ENCODE measurements around the gene HHAT. TPM values are rescaled to one million over a fixed set of nuclear protein-coding genes. Genes with fewer than 3 reads are reported as not detected.

The HHAT gene
- total and polyA plus RNA-seq, 4 donors = 1.2 to 11.3 (median 3.8) TPM

DNA sequence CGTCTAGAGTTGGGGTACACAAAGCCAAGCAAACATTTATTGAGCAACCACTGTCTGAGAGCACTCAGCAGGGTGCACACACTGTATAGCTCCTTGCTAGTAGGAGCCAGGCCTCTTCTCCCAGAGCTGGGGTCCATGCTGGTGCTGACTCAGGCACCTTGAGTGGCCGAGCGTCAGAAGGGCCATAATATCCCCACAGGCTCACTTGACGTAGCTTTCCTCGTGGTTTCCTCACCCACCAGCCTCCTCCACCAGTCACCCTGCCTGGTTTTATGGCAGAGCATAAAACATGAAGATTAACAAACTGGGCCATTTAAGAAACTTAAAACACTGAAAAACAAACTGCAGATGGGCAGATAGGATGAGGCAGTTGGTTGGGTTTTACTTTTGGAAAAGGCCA, 361.5 kb downstream of the HHAT start:
- TF ChIP-seq, protein P1, sequence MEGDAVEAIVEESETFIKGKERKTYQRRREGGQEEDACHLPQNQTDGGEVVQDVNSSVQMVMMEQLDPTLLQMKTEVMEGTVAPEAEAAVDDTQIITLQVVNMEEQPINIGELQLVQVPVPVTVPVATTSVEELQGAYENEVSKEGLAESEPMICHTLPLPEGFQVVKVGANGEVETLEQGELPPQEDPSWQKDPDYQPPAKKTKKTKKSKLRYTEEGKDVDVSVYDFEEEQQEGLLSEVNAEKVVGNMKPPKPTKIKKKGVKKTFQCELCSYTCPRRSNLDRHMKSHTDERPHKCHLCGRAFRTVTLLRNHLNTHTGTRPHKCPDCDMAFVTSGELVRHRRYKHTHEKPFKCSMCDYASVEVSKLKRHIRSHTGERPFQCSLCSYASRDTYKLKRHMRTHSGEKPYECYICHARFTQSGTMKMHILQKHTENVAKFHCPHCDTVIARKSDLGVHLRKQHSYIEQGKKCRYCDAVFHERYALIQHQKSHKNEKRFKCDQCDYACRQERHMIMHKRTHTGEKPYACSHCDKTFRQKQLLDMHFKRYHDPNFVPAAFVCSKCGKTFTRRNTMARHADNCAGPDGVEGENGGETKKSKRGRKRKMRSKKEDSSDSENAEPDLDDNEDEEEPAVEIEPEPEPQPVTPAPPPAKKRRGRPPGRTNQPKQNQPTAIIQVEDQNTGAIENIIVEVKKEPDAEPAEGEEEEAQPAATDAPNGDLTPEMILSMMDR (IDR thresholded peaks at IDR 0.05; ENCODE audit: control extremely low read depth, extremely low read depth) = no peak
- 90 to 93% methylated on average over 5 of the region's 5 CpGs for WGBS, 2 donors
- Histone ChIP-seq H3K9me3 (ENCODE audit: control insufficient read depth in 4 of 4, insufficient read depth in 3 of 4, low read length in 3 of 4) (no peaks in the 10 kb centered on the region), H3K9ac (ENCODE audit: insufficient read depth in 1 of 2, low read length in 2 of 2) (no peak overlapping the region), H3K4me1 (ENCODE audit: control insufficient read depth in 5 of 5, insufficient read depth in 5 of 5, low read length in 5 of 5) (no peaks in the 10 kb centered on the region), H3K36me3 (ENCODE audit: control insufficient read depth in 4 of 4, insufficient read depth in 4 of 4, low read length in 4 of 4) (no peaks in the 10 kb centered on the region), H3K27ac (ENCODE audit: low read depth in 1 of 2, low read length in 1 of 2) (no peak overlapping the region), H3K4me3 (no peak overlapping the region), H3K27me3 (ENCODE audit: control insufficient read depth in 3 of 3, insufficient read depth in 3 of 3, low read length in 2 of 3) (no peaks in the 10 kb centered on the region)
- ATAC-seq (ENCODE audit: insufficient read depth, low FRiP score) = no peak
- DNase-seq = no peak

DNA sequence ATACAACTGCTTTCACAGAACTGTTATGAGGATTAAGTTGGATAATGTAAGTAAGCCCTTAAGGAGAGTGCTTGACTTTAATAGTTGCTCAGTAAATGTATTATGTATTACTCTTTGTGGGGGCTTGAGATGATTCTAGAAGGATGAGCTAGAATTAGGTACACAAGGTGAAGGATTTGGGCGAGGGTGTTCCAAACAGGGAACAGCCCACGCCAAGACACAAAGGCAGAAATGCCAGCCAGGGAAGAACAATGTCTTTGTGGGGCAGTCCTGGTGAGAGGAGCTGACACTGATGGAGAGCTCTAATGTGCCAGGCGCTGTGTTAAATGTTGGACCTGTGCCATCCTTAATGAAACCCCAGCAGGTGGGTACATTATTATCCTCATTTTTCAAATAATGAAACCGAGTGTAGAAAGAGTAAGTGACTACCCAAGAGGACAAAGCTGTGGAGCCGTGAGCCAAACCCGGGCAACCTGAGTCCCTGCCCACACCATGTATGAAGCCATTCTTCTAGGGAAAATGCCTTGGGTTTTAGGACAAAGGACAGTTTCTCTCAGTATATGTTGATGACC, 362.4 kb downstream of the HHAT start:
- peaks cover 0 to 7% (median 0%) of the 10 kb centered on the region in 5 donors for H3K4me1 ChIP-seq (ENCODE audit: control insufficient read depth in 5 of 5, insufficient read depth in 5 of 5, low read length in 5 of 5)
- no peaks in the 10 kb centered on the region for H3K36me3 ChIP-seq (ENCODE audit: control insufficient read depth in 4 of 4, insufficient read depth in 4 of 4, low read length in 4 of 4)
- no peak overlapping the region for H3K9ac ChIP-seq (ENCODE audit: insufficient read depth in 1 of 2, low read length in 2 of 2)
- H3K27me3 ChIP-seq (ENCODE audit: control insufficient read depth in 3 of 3, insufficient read depth in 3 of 3, low read length in 2 of 3) = no peaks in the 10 kb centered on the region
- H3K4me3 ChIP-seq = no peak overlapping the region
- WGBS, 2 donors = 89 to 94% methylated on average over 6 of the region's 6 CpGs
- TF ChIP-seq, protein P1 (IDR thresholded peaks at IDR 0.05; ENCODE audit: control extremely low read depth, extremely low read depth) = no peak
- no peak for ATAC-seq (ENCODE audit: insufficient read depth, low FRiP score)
- H3K9me3 ChIP-seq (ENCODE audit: control insufficient read depth in 4 of 4, insufficient read depth in 3 of 4, low read length in 3 of 4) = no peaks in the 10 kb centered on the region
- no peak overlapping the region for H3K27ac ChIP-seq (ENCODE audit: low read depth in 1 of 2, low read length in 1 of 2)
- no peak for DNase-seq

DNA sequence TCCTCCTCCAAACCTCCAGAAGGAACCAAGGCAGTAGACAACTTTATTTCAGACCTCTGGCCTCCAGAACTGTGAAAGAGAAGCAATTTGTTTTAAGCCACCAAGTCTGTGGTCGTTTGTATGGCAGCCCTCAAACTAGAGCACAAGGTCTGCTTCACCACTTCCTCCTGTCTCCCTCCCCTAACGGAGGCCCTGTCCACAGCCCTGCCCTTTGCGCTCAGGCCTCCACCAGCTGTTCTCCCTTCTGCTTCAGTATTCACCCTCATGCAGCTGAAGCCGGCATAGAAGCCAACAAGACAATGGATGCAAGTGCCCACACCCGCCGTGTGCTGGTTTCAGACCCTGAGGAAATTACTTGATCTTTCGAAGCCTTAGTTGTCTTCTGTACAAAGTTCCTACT, 364.1 kb downstream of the HHAT start:
- DNase-seq (no peak), ATAC-seq (ENCODE audit: insufficient read depth, low FRiP score) (no peak)
- TF ChIP-seq, protein P1 (IDR thresholded peaks at IDR 0.05; ENCODE audit: control extremely low read depth, extremely low read depth) = no peak
- no peaks in the 10 kb centered on the region for H3K36me3 ChIP-seq (ENCODE audit: control insufficient read depth in 4 of 4, insufficient read depth in 4 of 4, low read length in 4 of 4)
- no peaks in the 10 kb centered on the region for H3K9me3 ChIP-seq (ENCODE audit: control insufficient read depth in 4 of 4, insufficient read depth in 3 of 4, low read length in 3 of 4)
- WGBS, 2 donors = 19 to 39% methylated on average over 7 of the region's 7 CpGs
- no peaks in the 10 kb centered on the region for H3K27me3 ChIP-seq (ENCODE audit: control insufficient read depth in 3 of 3, insufficient read depth in 3 of 3, low read length in 2 of 3)
- peaks cover 0 to 7% (median 0%) of the 10 kb centered on the region in 5 donors for H3K4me1 ChIP-seq (ENCODE audit: control insufficient read depth in 5 of 5, insufficient read depth in 5 of 5, low read length in 5 of 5)
- no peak overlapping the region for H3K4me3 ChIP-seq
- H3K9ac ChIP-seq (ENCODE audit: insufficient read depth in 1 of 2, low read length in 2 of 2) = no peak overlapping the region
- H3K27ac ChIP-seq (ENCODE audit: low read depth in 1 of 2, low read length in 1 of 2) = no peak overlapping the region

DNA sequence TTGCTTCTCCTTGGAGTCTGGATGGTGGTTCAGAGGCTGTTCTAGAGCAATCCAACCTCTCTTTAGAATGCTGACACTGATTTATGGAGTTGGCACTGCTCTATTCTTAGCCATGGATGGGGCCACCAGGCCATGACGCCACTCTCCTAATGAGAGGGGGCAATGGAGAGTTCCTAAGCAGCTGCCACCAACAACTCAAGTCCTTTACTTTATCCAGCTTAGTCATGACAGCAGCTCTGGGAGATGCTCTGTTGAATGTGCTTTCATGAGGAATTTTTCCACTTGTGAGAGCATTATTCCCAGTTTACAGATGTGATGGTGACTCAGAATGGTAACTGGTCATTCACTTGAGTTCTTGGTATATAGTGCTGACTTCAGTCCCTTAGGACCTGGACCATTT, 366.3 kb downstream of the HHAT start:
- Histone ChIP-seq H3K36me3 (ENCODE audit: control insufficient read depth in 4 of 4, insufficient read depth in 4 of 4, low read length in 4 of 4) (no peaks in the 10 kb centered on the region), H3K27me3 (ENCODE audit: control insufficient read depth in 3 of 3, insufficient read depth in 3 of 3, low read length in 2 of 3) (no peaks in the 10 kb centered on the region), H3K27ac (ENCODE audit: low read depth in 1 of 2, low read length in 1 of 2) (no peak overlapping the region), H3K9me3 (ENCODE audit: control insufficient read depth in 4 of 4, insufficient read depth in 3 of 4, low read length in 3 of 4) (no peaks in the 10 kb centered on the region), H3K4me3 (no peak overlapping the region), H3K9ac (ENCODE audit: insufficient read depth in 1 of 2, low read length in 2 of 2) (no peak overlapping the region), H3K4me1 (ENCODE audit: control insufficient read depth in 5 of 5, insufficient read depth in 5 of 5, low read length in 5 of 5) (peaks cover 0 to 10% (median 0%) of the 10 kb centered on the region in 5 donors)
- no peak for DNase-seq
- 81 to 85% methylated on average over 1 of the region's 1 CpG for WGBS, 2 donors
- no peak for ATAC-seq (ENCODE audit: insufficient read depth, low FRiP score)
- TF ChIP-seq, protein P1 (IDR thresholded peaks at IDR 0.05; ENCODE audit: control extremely low read depth, extremely low read depth) = no peak
